Endothelial cell (in vitro differentiated cells): Measurements from ENCODE around the gene TMED10. TPM values are rescaled to one million over a fixed set of nuclear protein-coding genes. Genes with fewer than 3 reads are reported as not detected.

Experiments used
- DNase-seq: peaks from one replicate; pipeline ENCODE4 v3.0.0; 2021; ENCODE audit warnings: low spot score
- H3K27ac Mint-ChIP-seq: one replicate; pipeline ENCODE4 v1.8.0; 2021; ENCODE audit warnings: mixed read lengths, inconsistent platforms; ENCODE audit not compliant: unreplicated experiment
- H3K27me3 Mint-ChIP-seq: one replicate; pipeline ENCODE4 v1.8.0; 2021; ENCODE audit warnings: mild to moderate bottlenecking, moderate library complexity, mixed read lengths, inconsistent platforms; ENCODE audit not compliant: unreplicated experiment
- H3K36me3 Mint-ChIP-seq: one replicate; pipeline ENCODE4 v1.8.0; 2021; ENCODE audit warnings: mild to moderate bottlenecking, low read depth, mixed read lengths, inconsistent platforms; ENCODE audit not compliant: unreplicated experiment
- H3K4me1 Mint-ChIP-seq: one replicate; pipeline ENCODE4 v1.8.0; 2021; ENCODE audit warnings: mild to moderate bottlenecking, mixed read lengths, inconsistent platforms; ENCODE audit not compliant: unreplicated experiment
- H3K4me3 Mint-ChIP-seq: one replicate; pipeline ENCODE4 v1.8.0; 2021; ENCODE audit warnings: mild to moderate bottlenecking, mixed read lengths, inconsistent platforms; ENCODE audit not compliant: unreplicated experiment
- H3K9me3 Mint-ChIP-seq: one replicate; pipeline ENCODE4 v1.8.0; 2021; ENCODE audit warnings: mixed read lengths, inconsistent platforms; ENCODE audit not compliant: unreplicated experiment
- CTCF ChIP-seq: fragments of 200-600 bp; sonication (generic); IDR thresholded peaks from one replicate; pipeline ENCODE4 v1.5.0; 2021; ENCODE audit warnings: antibody characterized with exemption; ENCODE audit not compliant: unreplicated experiment
- total RNA-seq: library from RNA; stranded (reverse); fragmentation: NEBNext Ultra II Directional; extraction: Animal tissue kit (Norgen Biotek cat#: 25700); gene quantifications from one replicate; pipeline ENCODE4 v1.2.1, GENCODE V29; 2021; ENCODE audit not compliant: unreplicated experiment

Gene TMED10
- total RNA-seq, 1 donor from 2014 or later: 312 TPM

DNA sequence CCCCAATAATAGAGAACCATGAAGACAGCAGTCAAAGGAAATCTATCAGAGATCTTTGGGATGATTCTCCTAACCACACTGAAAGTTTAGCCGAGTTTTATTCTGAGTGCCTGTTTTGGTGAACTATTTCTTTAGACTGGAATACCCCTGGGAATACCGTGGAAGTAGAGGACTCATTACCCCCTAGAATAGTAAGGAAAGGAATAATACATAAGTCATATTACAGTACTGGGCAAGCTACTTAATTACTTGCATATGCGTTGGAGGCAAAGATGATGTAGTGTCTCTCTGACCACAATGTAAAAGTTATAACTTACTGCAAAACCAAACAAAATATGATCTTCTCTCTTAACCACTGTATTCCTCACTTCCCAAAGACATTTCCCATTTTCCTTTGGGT, 81.5 kb downstream of the TMED10 start:
- H3K4me3 Mint-ChIP-seq: no peak overlapping the region
- DNase-seq: no peak
- peaks cover 2% of the 10 kb centered on the region for H3K27me3 Mint-ChIP-seq
- peaks cover 36% of the 10 kb centered on the region for H3K36me3 Mint-ChIP-seq
- no peaks in the 10 kb centered on the region for H3K9me3 Mint-ChIP-seq
- H3K27ac Mint-ChIP-seq: no peak overlapping the region
- no peaks in the 10 kb centered on the region for H3K4me1 Mint-ChIP-seq
- no peak for TF ChIP-seq CTCF

DNA sequence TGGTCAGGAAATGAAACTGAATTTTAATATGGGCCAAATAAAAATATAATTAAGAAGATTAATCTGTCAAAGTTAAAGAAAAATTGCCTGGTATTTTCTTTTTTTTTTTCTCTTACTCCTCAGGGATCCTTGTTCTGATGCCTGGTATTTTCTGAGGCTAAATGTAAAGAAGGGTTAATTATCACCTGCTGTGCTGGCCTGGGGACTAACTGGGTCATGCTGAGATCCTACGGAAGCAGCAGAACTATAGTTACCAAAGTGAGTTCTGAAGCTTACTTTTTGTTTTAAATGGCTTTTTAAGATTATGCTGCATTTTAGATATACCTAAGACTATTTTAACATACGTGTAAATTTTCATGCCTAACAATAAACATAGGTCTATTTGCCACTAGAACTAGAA, 83.7 kb downstream of the TMED10 start:
- no peaks in the 10 kb centered on the region for H3K4me1 Mint-ChIP-seq
- TF ChIP-seq CTCF: no peak
- H3K27me3 Mint-ChIP-seq: peaks cover 2% of the 10 kb centered on the region
- H3K27ac Mint-ChIP-seq: no peak overlapping the region
- no peaks in the 10 kb centered on the region for H3K9me3 Mint-ChIP-seq
- H3K36me3 Mint-ChIP-seq: peaks cover 22% of the 10 kb centered on the region
- no peak for DNase-seq
- H3K4me3 Mint-ChIP-seq: no peak overlapping the region

- no peak for TF ChIP-seq CTCF
- DNase-seq: no peak
- Mint-ChIP-seq H3K4me1 (no peaks in the 10 kb centered on the region), H3K27me3 (no peaks in the 10 kb centered on the region), H3K4me3 (no peak overlapping the region), H3K9me3 (no peaks in the 10 kb centered on the region), H3K36me3 (peaks cover 20% of the 10 kb centered on the region), H3K27ac (no peak overlapping the region)
Observed at GRCh38 chr14:75091251-75091650, 85.2 kb downstream of the TMED10 start.

GRCh38 chr14:75090353-75090752, 86.1 kb downstream of the TMED10 start:
- peaks cover 23% of the 10 kb centered on the region for H3K36me3 Mint-ChIP-seq
- H3K9me3 Mint-ChIP-seq: no peaks in the 10 kb centered on the region
- no peaks in the 10 kb centered on the region for H3K27me3 Mint-ChIP-seq
- no peaks in the 10 kb centered on the region for H3K4me1 Mint-ChIP-seq
- DNase-seq: no peak
- H3K4me3 Mint-ChIP-seq: no peak overlapping the region
- H3K27ac Mint-ChIP-seq: no peak overlapping the region
- no peak for TF ChIP-seq CTCF

GRCh38 chr14:75088566-75089373, 87.6 kb downstream of the TMED10 start:
- Mint-ChIP-seq H3K4me1 (no peaks in the 10 kb centered on the region), H3K4me3 (no peak overlapping the region), H3K36me3 (peaks cover 28% of the 10 kb centered on the region), H3K27ac (no peak overlapping the region), H3K27me3 (no peaks in the 10 kb centered on the region), H3K9me3 (no peaks in the 10 kb centered on the region)
- TF ChIP-seq CTCF: peak; percentile 69
- DNase-seq: peak; percentile 62
